HTERT RPE-1 (cell line): ENCODE data around the gene ANK2.

Source experiments
- in situ Hi-C: fragments of 300-500 bp; cut with MboI; formaldehyde crosslinking; loops from 4 replicates; pipeline ENCODE4 v1.14.3; 2020; ENCODE audit warnings: low sequenced_read_pairs

Gene ANK2

GRCh38 chr4:113049421-113050370 lies at the start of gene ANK2:
TSS of gene ANK2 (plus strand) at chr4:113049653. CDS start at chr4:113049729, 76 bp downstream.
- in situ Hi-C loops: no loop called here

GRCh38 chr4:113003841-113004240 lies 45.6 kb upstream of the ANK2 start:
- in situ Hi-C loops: no loop called here

DNA sequence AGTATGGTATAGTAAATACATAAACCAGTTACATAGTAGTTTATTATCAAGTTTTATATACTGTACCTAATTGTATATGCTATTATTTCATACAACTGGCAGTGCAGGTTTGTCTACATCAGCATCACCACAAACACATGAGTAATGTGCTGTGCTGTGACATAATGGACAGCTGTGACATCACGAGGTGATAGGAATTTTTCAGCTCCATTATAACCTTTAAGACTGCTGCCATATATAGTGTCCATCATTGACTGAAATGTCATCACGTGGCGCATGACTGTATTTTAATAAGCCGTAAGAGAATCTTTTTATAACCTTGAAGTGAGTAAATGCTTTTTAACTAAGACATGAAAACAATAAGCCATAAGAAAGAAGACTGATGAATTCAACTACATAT lies 44.8 kb upstream of the ANK2 start:
- in situ Hi-C loops: no loop called here

- in situ Hi-C loops: no loop called here
Observed at GRCh38 chr4:113006632-113007031, 42.8 kb upstream of the ANK2 start.

DNA sequence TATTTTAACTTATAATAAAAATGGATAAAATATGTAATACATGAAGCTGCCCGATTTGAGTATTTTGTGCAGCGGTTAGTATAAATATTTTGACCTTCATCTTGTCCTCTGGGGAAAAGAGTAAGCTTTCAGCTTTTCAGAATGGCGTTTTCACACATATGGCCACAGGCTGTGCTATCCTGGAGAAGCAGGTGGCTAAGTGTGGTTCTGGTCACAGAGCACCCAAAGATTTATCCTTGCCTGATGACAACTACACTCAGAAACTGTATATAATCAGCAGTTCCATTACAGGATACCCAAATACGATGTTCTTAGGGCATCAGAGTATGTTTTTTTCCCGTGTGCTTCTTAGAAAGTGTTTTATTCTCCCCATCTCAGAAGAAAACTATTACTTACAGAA lies 42.3 kb upstream of the ANK2 start:
- in situ Hi-C loops: no loop called here

GRCh38 chr4:113008135-113008534 lies 41.3 kb upstream of the ANK2 start:
- in situ Hi-C loops: no loop called here

GRCh38 chr4:113008716-113009115 lies 40.7 kb upstream of the ANK2 start:
- in situ Hi-C loops: no loop called here

DNA sequence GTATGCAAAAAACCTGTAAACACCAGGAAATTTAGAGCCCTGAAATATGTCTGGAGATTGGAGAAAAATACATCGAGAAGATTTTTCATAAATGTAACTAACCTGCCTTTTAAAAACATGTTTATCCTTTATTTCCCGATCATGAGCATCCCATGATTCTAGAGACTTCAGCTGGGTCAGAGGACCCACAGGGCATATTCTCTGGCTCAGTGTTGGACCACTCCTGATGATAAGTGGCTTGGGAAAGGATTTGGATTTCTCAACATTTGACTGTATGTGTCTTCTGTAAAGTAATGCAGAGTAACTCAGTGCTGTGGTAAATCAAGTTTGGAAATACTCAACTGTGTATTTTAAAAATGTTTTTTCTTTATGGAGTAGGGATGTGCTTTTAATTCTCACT lies 40.0 kb upstream of the ANK2 start:
- in situ Hi-C loops: no loop called here

- in situ Hi-C loops: no loop called here
Observed at GRCh38 chr4:113012122-113012725, 37.2 kb upstream of the ANK2 start.

DNA sequence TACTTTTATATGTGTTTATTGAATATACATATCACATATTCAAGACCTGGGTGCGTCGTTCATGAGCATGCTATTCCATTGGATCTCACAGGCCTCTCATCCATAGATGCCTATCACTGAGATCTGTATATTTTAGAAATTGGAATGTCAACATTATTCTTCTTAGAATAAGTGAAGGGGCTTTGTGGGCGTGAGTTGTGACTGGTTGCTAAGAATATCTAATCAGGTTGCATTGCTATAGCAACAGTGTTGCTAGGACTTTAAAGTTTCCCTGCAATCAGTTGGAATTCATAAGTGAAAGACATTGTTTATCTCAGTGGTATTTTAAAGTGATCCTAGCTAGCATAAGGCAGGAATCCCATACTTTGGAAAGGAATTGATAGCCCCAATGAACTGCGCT lies 36.7 kb upstream of the ANK2 start:
- in situ Hi-C loops: no loop called here

GRCh38 chr4:113013751-113014150 lies 35.7 kb upstream of the ANK2 start:
- in situ Hi-C loops: no loop called here

DNA sequence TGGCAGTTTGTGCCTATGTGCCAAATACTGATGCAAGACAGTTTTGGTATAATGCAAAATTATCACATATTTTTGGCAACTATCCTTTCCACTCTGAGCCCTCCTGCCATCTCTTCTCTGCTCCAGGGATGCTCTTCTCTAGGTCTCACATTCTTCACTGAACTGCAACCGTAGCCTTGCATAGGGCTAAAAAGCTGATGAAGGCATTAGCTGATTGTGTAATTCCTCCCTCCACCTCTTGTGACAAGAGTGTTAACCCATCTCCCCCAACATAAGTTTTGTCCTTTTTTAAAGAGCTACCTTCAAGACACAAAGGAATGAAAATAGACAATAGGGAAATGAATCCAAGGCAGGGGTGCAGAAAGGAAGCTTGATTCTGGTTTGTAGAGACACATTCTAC lies 33.1 kb upstream of the ANK2 start:
- in situ Hi-C loops: no loop called here

GRCh38 chr4:113020966-113021365 lies 28.5 kb upstream of the ANK2 start:
- in situ Hi-C loops: no loop called here

GRCh38 chr4:113024388-113024787 lies 25.1 kb upstream of the ANK2 start:
- in situ Hi-C loops: no loop called here

DNA sequence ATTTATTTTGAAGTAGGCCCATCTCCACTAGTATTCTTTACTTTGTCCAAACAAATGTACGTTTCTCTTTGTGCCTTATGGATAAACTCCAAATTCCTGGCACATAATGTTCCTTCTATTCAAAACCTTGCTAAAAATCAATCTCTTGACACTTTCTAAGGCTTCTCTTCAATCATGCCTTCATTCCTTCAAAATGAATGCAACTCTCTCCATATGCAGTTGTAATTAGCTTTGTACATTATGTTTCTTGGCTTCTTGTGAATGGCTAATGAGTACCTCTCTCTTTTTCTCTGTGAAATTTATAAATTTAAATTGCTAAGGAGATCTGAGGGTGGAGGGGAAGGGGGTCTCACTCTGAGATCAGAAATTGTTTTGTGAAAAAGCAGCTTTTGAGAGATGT lies 24.0 kb upstream of the ANK2 start:
- in situ Hi-C loops: no loop called here

- in situ Hi-C loops: no loop called here
Observed at GRCh38 chr4:113026556-113026955, 22.9 kb upstream of the ANK2 start.

- in situ Hi-C loops: no loop called here
Observed at GRCh38 chr4:113028074-113028473, 21.4 kb upstream of the ANK2 start.

- in situ Hi-C loops: no loop called here
Observed at GRCh38 chr4:113031212-113031611, 18.2 kb upstream of the ANK2 start.

DNA sequence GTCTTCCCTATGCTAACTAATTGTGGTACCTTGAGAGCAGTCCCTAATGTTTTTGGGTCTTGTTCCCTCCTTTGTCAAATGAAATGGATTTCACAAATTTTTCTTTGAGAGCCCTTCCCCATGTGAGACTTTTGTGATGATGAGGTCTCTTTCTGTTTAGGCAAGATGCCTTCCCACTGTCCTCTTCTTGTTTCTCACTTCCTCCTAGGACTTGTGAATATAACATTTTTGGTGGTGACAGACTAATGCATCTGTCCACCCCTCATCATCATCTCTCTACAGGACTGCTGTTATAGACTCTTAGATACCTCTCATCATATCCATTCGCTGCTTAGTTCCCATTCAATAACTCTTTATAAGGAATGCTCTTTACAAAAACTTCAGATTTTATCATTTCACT lies 8.7 kb upstream of the ANK2 start:
- in situ Hi-C loops: no loop called here

- in situ Hi-C loops: no loop called here
Observed at GRCh38 chr4:113042502-113042901, 7.0 kb upstream of the ANK2 start.

DNA sequence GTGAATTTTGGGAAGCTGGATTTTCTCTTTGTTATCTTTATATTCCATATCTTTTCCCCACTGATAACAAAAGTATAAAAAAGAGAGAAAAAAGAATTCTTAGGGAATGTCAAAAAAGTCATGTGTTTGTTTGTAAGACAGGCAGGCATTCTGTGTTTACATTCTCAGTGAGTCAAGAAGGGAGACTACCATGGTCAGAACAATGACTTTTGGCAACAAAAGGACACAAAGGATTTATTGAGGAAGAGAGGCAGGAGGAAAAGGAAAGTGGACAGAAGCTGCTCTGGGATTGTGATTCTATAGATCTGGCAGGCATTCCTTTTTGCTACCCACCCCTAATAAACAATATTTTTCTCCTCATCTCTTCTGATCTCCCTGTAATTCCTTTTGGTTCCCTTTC lies 5.9 kb upstream of the ANK2 start:
- in situ Hi-C loops: no loop called here

DNA sequence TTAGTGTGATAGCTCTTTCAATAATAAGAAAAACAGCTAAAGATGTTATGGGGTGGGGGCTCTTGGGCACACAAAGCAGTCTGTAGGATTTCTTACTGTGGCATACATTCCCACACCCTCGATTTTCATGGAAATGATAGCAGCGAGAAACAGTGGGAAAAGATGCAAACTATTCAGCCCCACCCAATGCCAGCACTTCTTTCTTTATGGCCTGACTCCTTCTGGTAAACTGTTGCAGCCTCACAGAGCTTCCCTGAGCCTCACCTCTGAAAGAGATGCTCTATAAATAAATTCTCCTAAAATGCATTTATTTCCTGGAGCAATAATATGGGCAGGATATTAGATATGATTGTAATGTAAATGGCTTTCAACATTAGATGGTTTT lies 910 bp downstream of the ANK2 start:
- in situ Hi-C loops: no loop called here
